PC-3 (cell line): ENCODE results near the gene SNED1.

Experiments
- CTCF ChIP-seq: fragments of 300-600 bp; sonication (generic); conservative IDR thresholded peaks from 2 replicates; pipeline ENCODE4 v1.5.1; 2017; ENCODE audit warnings: antibody characterized with exemption, low read depth, mild to moderate bottlenecking, low read length
- EZH2 ChIP-seq: fragments of 300-600 bp; sonication (generic); IDR thresholded peaks from one replicate; pipeline ENCODE4 v1.6.1; 2017; ENCODE audit warnings: antibody characterized with exemption, mild to moderate bottlenecking, low read length; ENCODE audit not compliant: unreplicated experiment
- EZH2phosphoT487 ChIP-seq: fragments of 300-600 bp; sonication (generic); IDR thresholded peaks from 2 replicates; pipeline ENCODE4 v1.6.1; 2018; ENCODE audit warnings: mild to moderate bottlenecking, antibody characterized with exemption, low read length, borderline replicate concordance

DNA sequence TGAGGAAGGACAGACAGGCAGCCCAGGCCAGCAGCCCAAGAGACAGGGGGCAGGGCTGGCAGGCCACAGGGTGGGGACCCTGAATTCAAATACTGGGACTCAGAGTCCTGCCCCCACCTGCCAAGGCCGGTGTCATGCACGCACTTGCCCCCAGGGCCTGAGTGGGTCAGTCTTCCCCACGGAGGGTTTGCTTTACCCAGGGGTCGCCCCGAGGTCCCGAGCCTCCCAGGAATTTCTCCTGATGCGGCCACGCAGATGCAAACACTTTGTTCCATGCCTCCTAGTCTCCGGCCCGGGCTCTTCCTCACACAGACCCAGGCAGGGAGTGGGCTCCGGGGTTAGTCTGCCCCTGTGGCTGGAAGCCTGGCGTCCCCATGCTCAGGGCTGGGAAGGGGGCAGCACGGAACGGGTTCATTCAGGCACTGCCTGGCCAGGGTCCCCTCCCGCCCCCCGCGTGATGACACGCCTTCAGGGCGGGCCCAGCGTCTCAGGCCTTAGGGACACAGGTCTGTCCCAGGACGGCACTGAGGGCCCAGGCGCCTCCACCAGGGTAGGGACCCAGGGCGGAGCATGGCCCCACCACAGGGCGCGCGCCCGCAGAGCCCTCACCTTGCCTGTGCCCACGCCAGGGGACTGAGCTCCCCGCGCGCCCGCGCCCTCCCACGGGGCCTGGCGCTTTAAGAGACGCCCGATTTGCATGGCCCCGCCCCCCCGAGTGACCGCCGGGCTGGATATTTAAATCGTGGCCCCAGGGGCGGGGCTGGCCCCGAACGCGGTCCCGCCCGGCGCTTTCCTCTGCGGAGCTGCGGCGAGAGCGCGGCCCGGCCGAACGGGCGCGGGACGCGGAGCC is at the start of gene SNED1:
- TF ChIP-seq CTCF = no peak
- no peak for TF ChIP-seq EZH2
- no peak for TF ChIP-seq EZH2phosphoT487
